ENCODE measurements around the gene AURKAIP1.

GRCh38 chr1:1355416-1355815 is 19.6 kb downstream of the AURKAIP1 start:
- TF ChIP-seq E2F6 (IDR thresholded peaks at IDR 0.05; ENCODE audit: borderline replicate concordance, low read depth) (peak; percentile 77; the same call in 1 of the 2 replicates), CTCF (IDR thresholded peaks at IDR 0.05) (no peak), POLR2A (IDR thresholded peaks at IDR 0.05; ENCODE audit: low read length) (0 out of 2 replicates have a peak, but pooled peaks have one; percentile 7), HDAC2 (IDR thresholded peaks at IDR 0.05) (no peak), USF2 (IDR thresholded peaks at IDR 0.05) (no peak), RFX5 (IDR thresholded peaks at IDR 0.05) (no peak), EP300 (IDR thresholded peaks at IDR 0.05) (no peak), BHLHE40 (IDR thresholded peaks at IDR 0.05; ENCODE audit: low read depth, low read length) (no peak), RAD21 (conservative IDR thresholded peaks at IDR 0.05 in 1 of 2, IDR thresholded peaks at IDR 0.05 in 1 of 2) (no peak), HOXA7 (CRISPR knock-in tag; IDR thresholded peaks at IDR 0.05) (no peak), ZNF302 (CRISPR knock-in tag; IDR thresholded peaks at IDR 0.05) (no peak), POLR2AphosphoS2 (conservative IDR thresholded peaks at IDR 0.05; ENCODE audit: low read length) (no peak), RARB (CRISPR knock-in tag; IDR thresholded peaks at IDR 0.05) (no peak), CHD4 (IDR thresholded peaks at IDR 0.05; ENCODE audit: borderline replicate concordance) (no peak)
